HUDEP-2 (cell line): ENCODE measurements around the gene CSNK1A1L.

ENCODE experiments used
- DNase-seq, 76 experiments: peaks; one replicate each; lab custom pipeline; 2025; ENCODE audit not compliant: unreplicated experiment in 76 of 76; lab: John Stamatoyannopoulos, UW

The CSNK1A1L gene

GRCh38 chr13:37107868-37108267, 2.4 kb upstream of the CSNK1A1L start:
- DNase-seq, result no peak

GRCh38 chr13:37107456-37107855, 2.0 kb upstream of the CSNK1A1L start:
- DNase-seq, result no peak

- DNase-seq, result no peak
Observed at GRCh38 chr13:37106642-37107041, 1.2 kb upstream of the CSNK1A1L start.

- DNase-seq, result no peak
Observed at GRCh38 chr13:37102896-37103295, 2.6 kb downstream of the CSNK1A1L start.

GRCh38 chr13:37101201-37101600, 4.3 kb downstream of the CSNK1A1L start:
- no peak for DNase-seq

- no peak for DNase-seq
Observed at GRCh38 chr13:37100731-37101130, 4.7 kb downstream of the CSNK1A1L start.

GRCh38 chr13:37097076-37097475, 8.4 kb downstream of the CSNK1A1L start:
- DNase-seq, result no peak

- no peak for DNase-seq
Observed at GRCh38 chr13:37094840-37095239, 10.6 kb downstream of the CSNK1A1L start.

GRCh38 chr13:37094099-37094498, 11.4 kb downstream of the CSNK1A1L start:
- no peak for DNase-seq

- no peak for DNase-seq
Observed at GRCh38 chr13:37091835-37092234, 13.6 kb downstream of the CSNK1A1L start.

GRCh38 chr13:37090912-37091311, 14.6 kb downstream of the CSNK1A1L start:
- DNase-seq, result no peak

- no peak for DNase-seq
Observed at GRCh38 chr13:37089495-37089894, 16.0 kb downstream of the CSNK1A1L start.

GRCh38 chr13:37087486-37087885, 18.0 kb downstream of the CSNK1A1L start:
- no peak for DNase-seq

- DNase-seq, result no peak
Observed at GRCh38 chr13:37085606-37086005, 19.9 kb downstream of the CSNK1A1L start.

- DNase-seq, result no peak
Observed at GRCh38 chr13:37076818-37077217, 28.6 kb downstream of the CSNK1A1L start.

- DNase-seq, result no peak
Observed at GRCh38 chr13:37075164-37075563, 30.3 kb downstream of the CSNK1A1L start.

- DNase-seq, result peak in 5 of 76 experiments; percentile 2 to 27 (median 13)
Observed at GRCh38 chr13:37074703-37075102, 30.8 kb downstream of the CSNK1A1L start.

- DNase-seq, result no peak
Observed at GRCh38 chr13:37072024-37072423, 33.4 kb downstream of the CSNK1A1L start.

GRCh38 chr13:37070956-37071355, 34.5 kb downstream of the CSNK1A1L start:
- DNase-seq, result no peak

GRCh38 chr13:37070145-37070695, 35.2 kb downstream of the CSNK1A1L start:
- no peak for DNase-seq

GRCh38 chr13:37069597-37070103, 35.8 kb downstream of the CSNK1A1L start:
- DNase-seq, result no peak

- DNase-seq, result peak in 1 of 76 experiments; percentile 12
Observed at GRCh38 chr13:37068962-37069361, 36.5 kb downstream of the CSNK1A1L start.

GRCh38 chr13:37067874-37068273, 37.6 kb downstream of the CSNK1A1L start:
- DNase-seq, result no peak
